Measurements from ENCODE around the gene GIMAP1.

GIMAP1 gene

DNA sequence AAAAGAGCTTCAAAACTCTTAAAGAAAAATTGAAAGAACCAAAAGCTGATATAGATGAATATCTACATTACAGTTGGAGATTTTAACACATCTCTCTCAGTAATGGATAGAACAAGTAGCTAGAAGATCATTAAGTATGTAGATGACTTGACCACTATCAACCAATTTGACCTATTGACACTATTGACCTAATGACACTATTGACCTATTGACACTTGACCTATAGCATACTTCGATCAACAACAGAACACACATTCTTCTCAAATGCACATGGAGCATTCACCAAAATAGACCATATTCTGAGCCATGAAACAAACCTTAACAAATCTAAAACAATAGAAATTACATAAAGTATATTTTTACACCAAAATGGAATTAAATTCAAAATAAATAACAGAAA, 43.1 kb downstream of the GIMAP1 start:
- no peak for FAIRE-seq

DNA sequence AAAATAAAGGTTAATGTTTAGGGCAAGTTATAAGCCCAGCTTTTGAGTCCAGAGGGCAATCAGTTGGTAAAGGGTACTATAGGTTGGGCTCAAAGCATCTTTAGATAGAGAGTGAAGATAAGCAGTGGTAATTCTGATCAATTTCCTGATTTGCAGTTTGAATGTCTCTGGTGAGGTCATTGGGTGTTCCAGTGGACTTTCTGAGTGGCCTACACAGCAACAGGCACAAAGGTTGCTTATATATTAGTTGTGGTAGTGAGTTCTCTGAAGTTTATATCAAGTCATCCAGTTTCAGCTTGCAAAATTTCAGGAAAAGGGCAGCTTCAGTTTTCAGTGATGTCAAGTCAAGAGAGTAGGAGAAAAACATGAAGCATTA, 49.9 kb downstream of the GIMAP1 start:
- no peak for DNase-seq (ENCODE audit: insufficient read length, low spot score)
- FAIRE-seq, result no peak
- TF ChIP-seq, protein P1, sequence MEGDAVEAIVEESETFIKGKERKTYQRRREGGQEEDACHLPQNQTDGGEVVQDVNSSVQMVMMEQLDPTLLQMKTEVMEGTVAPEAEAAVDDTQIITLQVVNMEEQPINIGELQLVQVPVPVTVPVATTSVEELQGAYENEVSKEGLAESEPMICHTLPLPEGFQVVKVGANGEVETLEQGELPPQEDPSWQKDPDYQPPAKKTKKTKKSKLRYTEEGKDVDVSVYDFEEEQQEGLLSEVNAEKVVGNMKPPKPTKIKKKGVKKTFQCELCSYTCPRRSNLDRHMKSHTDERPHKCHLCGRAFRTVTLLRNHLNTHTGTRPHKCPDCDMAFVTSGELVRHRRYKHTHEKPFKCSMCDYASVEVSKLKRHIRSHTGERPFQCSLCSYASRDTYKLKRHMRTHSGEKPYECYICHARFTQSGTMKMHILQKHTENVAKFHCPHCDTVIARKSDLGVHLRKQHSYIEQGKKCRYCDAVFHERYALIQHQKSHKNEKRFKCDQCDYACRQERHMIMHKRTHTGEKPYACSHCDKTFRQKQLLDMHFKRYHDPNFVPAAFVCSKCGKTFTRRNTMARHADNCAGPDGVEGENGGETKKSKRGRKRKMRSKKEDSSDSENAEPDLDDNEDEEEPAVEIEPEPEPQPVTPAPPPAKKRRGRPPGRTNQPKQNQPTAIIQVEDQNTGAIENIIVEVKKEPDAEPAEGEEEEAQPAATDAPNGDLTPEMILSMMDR (IDR thresholded peaks at IDR 0.05; ENCODE audit: insufficient read depth, missing control alignments), result no peak

More for the DNA sequence above, 43.1 kb downstream of the GIMAP1 start:
- TF ChIP-seq, protein P1 (IDR thresholded peaks at IDR 0.05; ENCODE audit: insufficient read depth, missing control alignments), result no peak
- DNase-seq (ENCODE audit: insufficient read length, low spot score), result no peak

DNA sequence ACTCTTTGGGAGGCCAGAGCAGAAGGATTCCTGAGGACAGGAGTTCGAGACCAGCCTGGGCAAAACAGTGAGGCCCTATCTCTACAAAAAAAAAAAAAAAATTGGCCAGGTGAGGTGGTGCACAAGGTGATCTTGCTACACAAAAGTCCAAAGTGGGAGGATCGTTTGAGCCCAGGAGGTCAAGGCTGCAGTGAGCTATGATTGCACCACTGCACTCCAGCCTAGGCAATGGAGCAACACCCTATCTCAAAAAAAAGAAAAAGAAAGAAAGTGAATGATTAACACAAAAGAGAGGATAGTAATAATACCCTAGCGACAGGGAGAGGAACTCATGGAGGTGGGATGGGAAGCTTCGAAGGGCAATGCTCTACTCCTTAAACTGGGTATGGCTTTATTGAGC, 53.4 kb downstream of the GIMAP1 start:
- FAIRE-seq (no peak), DNase-seq (ENCODE audit: insufficient read length, low spot score) (no peak)

More for the DNA sequence above, 53.4 kb downstream of the GIMAP1 start:
- TF ChIP-seq, protein P1 (IDR thresholded peaks at IDR 0.05; ENCODE audit: insufficient read depth, missing control alignments), result no peak

All from D721Med (cell line).